GM21717 (cell line): ENCODE data around the gene TRERF1.
"Not testable (repeated sequence)": the region's sequence is repeated elsewhere in the genome, so short reads cannot be mapped to it uniquely, and the experiment has no call there.

Experiments
- ATAC-seq: cut with Tn5 transposase; IDR thresholded peaks from one replicate; pipeline ENCODE4 v1.9.1; 2021; ENCODE audit warnings: mild to moderate bottlenecking, moderate library complexity; ENCODE audit not compliant: unreplicated experiment

Gene TRERF1

GRCh38 chr6:42203183-42203582, 248.5 kb downstream of the TRERF1 start:
- ATAC-seq: no peak

DNA sequence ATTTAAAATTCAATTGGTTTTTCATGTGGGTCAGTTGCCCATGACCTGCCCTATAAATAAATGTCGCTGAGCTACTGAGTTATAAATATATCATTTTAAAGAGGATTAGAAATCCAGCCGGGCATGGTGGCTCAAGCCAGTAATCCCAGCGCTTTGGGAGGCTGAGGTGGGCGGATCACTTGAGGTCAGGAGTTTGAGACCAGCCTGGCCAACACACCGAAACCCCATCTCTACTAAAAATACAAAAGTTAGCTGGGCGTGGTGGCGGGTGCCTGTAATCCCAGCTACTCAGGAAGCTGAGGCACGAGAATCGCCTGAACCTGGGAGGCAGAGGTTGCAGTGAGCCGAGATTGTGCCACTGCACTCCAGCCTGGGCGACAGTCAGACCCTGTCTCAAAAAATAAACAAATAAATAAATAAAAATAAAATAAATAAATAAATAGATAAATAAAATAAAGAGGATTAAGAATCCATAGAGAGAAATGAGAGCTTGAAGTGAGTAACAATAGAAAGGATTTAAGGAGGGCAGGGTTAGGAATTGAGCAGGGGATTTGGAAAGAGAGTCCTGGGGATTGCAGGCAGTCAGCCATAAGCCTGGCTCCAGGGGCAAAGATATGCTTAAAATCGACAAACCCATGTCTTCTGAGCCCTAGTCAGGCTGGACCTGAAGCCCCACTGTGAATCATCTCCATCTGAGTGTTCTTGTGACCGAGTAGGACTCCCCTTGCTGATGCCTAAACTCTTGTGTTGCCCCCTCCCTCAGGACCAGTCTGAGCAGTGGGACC, 249.4 kb downstream of the TRERF1 start:
- ATAC-seq: not testable (repeated sequence)

DNA sequence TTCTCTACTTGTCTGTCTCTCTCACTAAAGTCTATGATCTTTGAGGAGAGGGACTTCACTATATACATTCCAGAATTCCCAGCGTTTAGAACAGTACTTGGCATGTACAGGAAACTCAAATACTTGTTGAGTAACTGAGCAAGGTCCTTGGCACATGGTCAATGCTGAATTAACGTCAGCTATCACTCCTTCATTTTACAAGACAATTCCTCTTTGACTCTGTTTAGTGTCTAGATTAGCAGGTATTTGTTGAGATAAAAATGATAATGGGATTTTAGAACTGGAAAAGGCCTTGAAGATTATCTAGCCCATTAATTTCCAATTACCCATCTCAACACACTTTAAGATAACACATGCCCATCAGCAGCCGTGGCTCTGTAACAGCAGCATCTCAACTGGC, 250.3 kb downstream of the TRERF1 start:
- no peak for ATAC-seq

GRCh38 chr6:42200035-42200434, 251.7 kb downstream of the TRERF1 start:
- ATAC-seq: no peak

DNA sequence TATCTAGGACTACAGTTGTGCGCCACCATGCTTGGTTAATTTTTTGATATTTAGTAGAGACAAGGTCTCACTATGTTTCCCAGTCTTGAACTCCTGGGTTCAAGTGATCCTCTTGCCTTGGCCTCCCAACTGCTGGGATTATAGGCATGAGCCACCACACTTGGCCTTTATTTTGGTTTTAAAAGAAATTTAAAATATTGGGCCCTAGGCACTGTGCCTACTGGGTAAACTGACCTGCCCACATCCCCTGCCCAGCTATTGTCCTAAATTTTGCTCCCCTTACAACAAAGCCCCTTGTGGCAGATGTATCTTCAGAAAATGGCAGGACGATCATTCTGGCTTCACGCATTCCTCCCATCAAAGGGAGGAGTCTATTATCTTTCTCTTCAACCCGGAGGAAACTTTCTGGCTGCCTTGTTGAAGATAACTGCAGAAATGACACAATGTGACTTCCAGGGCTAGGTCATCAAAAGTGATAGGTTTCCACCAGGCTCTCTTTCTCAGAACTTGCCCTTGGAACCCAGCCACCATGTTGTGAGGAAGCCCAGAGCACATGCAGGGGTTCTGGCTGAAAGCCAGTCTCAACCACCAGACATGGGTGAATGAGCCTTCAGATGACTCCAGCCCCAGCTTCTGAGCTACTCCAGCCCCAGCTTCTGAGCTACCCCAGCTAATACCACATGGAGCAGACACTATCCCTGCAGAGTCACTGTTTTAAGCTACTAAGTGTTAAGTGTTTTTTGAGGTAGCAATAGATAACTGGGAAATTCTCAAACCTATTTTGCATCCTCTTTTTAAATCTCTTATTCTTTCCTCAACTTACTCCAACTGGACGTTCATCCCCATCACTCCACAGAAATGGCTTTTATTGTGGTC, 252.4 kb downstream of the TRERF1 start:
- no peak for ATAC-seq

DNA sequence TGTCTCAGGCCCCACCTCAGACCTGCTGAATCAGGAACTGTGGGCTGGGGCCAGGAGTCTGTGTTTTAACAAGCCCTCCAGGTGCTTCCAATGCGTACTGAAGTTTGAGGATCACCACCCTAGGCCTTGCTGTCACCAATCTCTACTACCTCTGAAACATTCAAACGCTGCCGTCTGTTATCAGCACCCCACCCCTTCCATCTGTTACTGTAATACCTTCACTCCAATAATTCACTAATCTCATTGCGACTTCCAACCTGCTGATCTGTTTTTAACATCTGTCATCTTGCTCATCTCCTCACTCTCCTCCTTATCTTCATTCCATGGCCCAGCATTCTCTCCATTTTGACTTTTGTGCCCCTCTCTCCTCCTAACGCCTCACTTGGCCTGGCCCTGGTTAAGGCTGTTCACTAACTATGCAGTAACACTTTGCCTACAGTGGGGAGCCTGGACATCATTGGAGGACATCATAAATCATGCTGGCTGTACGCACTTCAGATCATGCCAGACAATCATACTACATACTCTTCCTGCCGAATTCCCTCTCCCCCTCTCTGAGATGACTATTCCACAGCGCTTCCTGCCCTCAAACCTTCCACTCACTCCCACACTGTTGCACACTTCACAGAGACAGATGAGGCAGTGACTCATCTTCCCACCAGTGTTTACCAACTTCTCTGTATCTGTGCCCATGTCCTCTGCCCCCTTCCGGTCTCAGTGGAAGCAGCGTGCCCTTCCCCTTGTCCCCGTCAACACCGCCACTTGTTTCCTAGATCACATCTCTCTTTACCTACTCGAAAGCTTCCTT, 254.0 kb downstream of the TRERF1 start:
- ATAC-seq: no peak

GRCh38 chr6:42195415-42195814, 256.3 kb downstream of the TRERF1 start:
- ATAC-seq: no peak

DNA sequence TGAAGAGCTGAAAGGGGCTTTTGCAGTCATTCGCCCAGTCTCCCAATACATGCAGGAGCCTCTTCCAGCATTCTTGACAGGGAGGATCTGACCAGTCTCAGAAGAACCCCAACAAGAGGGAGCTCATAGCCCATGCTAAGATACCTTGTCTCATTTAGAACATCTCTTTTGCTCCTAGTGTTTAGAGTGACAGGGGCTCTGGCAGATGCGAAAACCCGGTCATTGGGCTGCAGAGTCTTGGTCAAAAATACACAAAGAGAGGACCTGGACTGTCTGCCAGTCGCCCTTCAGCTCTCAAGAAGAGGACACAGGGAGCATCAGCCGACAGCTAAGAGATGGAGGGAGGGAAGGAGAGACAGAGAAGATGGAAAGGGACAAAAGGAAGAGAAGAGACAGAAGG, 257.7 kb downstream of the TRERF1 start:
- ATAC-seq: no peak

- ATAC-seq: no peak
Measured at GRCh38 chr6:42193491-42193894, 258.2 kb downstream of the TRERF1 start.

DNA sequence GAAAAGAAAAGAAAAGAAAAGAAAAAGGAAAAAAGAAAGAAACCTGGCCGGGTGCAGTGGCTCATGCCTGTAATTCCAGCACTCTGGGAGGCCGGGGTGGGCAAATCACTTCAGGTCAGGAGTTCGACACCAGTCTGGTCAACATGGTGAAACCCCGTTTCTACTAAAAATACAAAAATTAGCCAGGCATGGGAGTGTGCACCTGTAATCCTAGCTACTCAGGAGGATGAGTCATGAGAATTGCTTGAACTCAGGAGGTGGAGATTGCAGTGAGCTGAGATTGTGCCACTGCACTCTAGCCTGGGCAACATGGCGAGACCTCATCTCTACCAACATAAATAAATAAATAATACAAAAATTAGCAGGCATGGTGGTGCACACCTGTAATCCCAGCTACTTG, 259.3 kb downstream of the TRERF1 start:
- ATAC-seq: not testable (repeated sequence)

GRCh38 chr6:42190554-42191183, 261.1 kb downstream of the TRERF1 start:
- no peak for ATAC-seq

- ATAC-seq: no peak
Measured at GRCh38 chr6:42188406-42188805, 263.3 kb downstream of the TRERF1 start.

- ATAC-seq: no peak
Measured at GRCh38 chr6:42185597-42185996, 266.1 kb downstream of the TRERF1 start.

- ATAC-seq: no peak
Measured at GRCh38 chr6:42184475-42184874, 267.3 kb downstream of the TRERF1 start.

DNA sequence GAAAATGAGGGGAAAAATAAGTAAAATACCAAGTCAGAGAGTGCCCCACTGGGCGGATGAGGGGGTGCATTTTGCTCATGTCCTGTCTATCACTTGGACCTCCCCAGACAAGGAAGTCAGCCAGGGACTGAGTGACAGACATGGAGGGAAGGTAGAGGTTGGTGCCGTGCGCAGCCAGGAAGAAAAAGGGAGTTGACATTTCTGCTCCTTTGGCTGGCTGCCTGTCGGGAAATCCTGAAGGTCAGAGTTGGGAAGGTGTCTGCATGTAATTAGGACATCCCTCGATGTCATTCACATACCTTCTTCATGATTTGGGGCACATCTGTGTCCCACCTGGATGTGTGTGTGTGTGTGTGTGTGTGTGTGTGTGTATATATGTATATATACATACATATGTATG, 269.6 kb downstream of the TRERF1 start:
- no peak for ATAC-seq

- ATAC-seq: no peak
Measured at GRCh38 chr6:42179945-42180313, 271.8 kb downstream of the TRERF1 start.

GRCh38 chr6:42179261-42179944, 272.3 kb downstream of the TRERF1 start:
- ATAC-seq: no peak

- no peak for ATAC-seq
Measured at GRCh38 chr6:42177514-42178364, 274.0 kb downstream of the TRERF1 start.

DNA sequence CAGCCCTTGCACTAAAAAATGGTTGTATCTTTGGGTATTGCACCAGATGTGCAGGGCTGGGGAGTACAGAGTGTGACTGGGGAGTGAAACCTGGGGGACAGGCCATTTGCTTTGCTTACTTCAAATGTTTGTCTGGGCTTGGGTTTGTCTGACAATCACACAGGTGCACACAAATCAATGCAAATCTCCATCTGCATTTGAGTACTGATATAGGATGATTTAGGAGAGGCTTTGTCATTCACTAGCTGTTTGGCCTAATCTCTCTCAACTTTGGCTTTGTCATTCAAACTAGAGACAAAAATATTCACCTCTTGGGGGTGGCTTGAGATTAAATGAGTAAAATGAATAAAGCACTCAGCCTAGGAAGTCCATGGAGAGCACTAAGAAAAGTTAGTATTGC, 274.7 kb downstream of the TRERF1 start:
- no peak for ATAC-seq
